Ramos (cell line): Measurements from ENCODE around the gene SH3RF2.

Experiments
- in situ Hi-C: fragments of 300-500 bp; cut with MboI; formaldehyde crosslinking; loops from one replicate; pipeline ENCODE4 v1.14.3; 2022; ENCODE audit warnings: low sequenced_read_pairs; ENCODE audit not compliant: unreplicated experiment

The SH3RF2 gene

DNA sequence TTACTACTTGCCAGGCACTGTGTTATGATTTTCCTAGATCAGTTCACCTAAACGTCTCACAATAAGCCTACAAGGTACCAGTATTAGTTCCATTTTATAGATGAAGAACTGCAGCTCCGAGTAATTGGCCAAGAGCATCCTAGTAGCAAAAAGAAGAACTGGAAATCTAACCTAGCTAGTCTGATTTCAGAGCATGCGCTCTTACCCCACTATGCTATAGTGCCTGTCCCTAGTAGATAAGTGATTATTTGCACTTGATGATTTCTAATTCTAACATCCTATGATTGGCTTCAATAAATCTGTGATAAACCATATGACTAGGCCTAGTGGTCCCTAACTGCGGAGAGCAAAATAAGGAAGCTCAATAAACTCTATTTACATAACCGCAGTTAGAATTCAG is 176.1 kb downstream of the SH3RF2 start:
- in situ Hi-C loops, result no loop called here
